Stomach (tissue), 4 donors: ENCODE data around the gene CD48.

Experiments used
- POLR2A ChIP-seq, 4 donors: fragments of 450-650 bp; IDR thresholded peaks; one replicate each; pipeline ENCODE4 v1.6.1; 2016; ENCODE audit warnings: antibody characterized with exemption in 4 of 4, control low read depth in 2 of 4, mild to moderate bottlenecking in 1 of 4, moderate library complexity in 1 of 4
- POLR2AphosphoS5 ChIP-seq, 3 donors: sonication (generic); formaldehyde crosslinking; IDR thresholded peaks; one replicate each; pipeline ENCODE4 v1.6.1; 2016; ENCODE audit warnings: antibody characterized with exemption in 3 of 3
- TF ChIP-seq, protein P1 (sequence below), 7 experiments: fragments of 450-650 bp in 4 of 7; fragments of 200-600 bp in 3 of 7; sonication (generic) in 3 of 7; IDR thresholded peaks; one replicate each; pipeline ENCODE4 v1.5.1; 2016 to 2019; ENCODE audit warnings: antibody characterized with exemption in 7 of 7, control low read depth in 2 of 7, mild to moderate bottlenecking in 1 of 7

DNA sequence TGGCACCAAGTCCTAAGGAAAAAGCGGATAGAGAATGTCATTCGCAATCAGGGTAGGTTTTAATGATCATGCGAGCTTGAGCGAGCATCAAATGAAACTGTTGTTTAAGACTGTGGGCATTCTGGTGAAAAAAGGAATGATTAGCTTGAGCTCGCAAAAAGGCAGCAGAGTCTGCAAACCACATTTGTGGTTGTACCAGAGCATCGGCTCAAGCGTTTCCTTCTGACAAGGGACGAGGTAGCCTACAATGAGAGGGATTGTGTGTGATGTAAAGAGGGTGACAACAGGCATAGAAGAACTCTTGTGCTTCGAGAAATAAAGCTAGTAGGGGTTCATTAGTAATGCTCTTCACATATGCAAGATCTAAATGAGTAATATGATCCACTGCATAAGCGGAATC, 11.1 kb upstream of the CD48 start:
- TF ChIP-seq, protein P1, sequence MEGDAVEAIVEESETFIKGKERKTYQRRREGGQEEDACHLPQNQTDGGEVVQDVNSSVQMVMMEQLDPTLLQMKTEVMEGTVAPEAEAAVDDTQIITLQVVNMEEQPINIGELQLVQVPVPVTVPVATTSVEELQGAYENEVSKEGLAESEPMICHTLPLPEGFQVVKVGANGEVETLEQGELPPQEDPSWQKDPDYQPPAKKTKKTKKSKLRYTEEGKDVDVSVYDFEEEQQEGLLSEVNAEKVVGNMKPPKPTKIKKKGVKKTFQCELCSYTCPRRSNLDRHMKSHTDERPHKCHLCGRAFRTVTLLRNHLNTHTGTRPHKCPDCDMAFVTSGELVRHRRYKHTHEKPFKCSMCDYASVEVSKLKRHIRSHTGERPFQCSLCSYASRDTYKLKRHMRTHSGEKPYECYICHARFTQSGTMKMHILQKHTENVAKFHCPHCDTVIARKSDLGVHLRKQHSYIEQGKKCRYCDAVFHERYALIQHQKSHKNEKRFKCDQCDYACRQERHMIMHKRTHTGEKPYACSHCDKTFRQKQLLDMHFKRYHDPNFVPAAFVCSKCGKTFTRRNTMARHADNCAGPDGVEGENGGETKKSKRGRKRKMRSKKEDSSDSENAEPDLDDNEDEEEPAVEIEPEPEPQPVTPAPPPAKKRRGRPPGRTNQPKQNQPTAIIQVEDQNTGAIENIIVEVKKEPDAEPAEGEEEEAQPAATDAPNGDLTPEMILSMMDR (IDR thresholded peaks at IDR 0.05): no peak
- TF ChIP-seq POLR2A (IDR thresholded peaks at IDR 0.05) (no peak), POLR2AphosphoS5 (IDR thresholded peaks at IDR 0.05) (no peak)
